H9 (cell line): ENCODE measurements around the gene SH3GL1. TPM values are rescaled to one million over a fixed set of nuclear protein-coding genes. Genes with fewer than 3 reads are reported as not detected.

Experiments
- DNase-seq: peaks from one replicate; pipeline ENCODE4 v3.0.0-alpha.2; 2017
- H2AFZ ChIP-seq: one replicate; pipeline ENCODE4 v1.6.1; 2013; ENCODE audit warnings: mild to moderate bottlenecking, low read length, control low read depth, moderate library complexity
- H2AK5ac ChIP-seq: 2 replicates; pipeline ENCODE4 v1.6.1; 2013; ENCODE audit warnings: low read length, control low read depth, mixed read lengths; ENCODE audit not compliant: insufficient read length
- H2BK120ac ChIP-seq: one replicate; pipeline ENCODE4 v1.6.1; 2013; ENCODE audit warnings: low read depth, mild to moderate bottlenecking, low read length, control low read depth, inconsistent platforms; ENCODE audit not compliant: poor library complexity, severe bottlenecking
- H2BK12ac ChIP-seq: 2 replicates; pipeline ENCODE4 v1.6.1; 2013; ENCODE audit warnings: low read length, control low read depth, mixed read lengths, low read depth; ENCODE audit not compliant: insufficient read length
- H2BK15ac ChIP-seq: 2 replicates; pipeline ENCODE4 v1.6.1; 2013; ENCODE audit warnings: low read depth, low read length, control low read depth
- H2BK20ac ChIP-seq: one replicate; pipeline ENCODE4 v1.6.1; 2013; ENCODE audit warnings: low read depth, mild to moderate bottlenecking, low read length, control low read depth, inconsistent platforms; ENCODE audit not compliant: poor library complexity, severe bottlenecking
- H2BK5ac ChIP-seq: 2 replicates; pipeline ENCODE4 v1.6.1; 2013; ENCODE audit warnings: low read length, control low read depth, mixed read lengths; ENCODE audit not compliant: insufficient read length
- H3K14ac ChIP-seq: 2 replicates; pipeline ENCODE4 v1.6.1; 2013; ENCODE audit warnings: low read length, control low read depth; ENCODE audit not compliant: insufficient read depth
- H3K18ac ChIP-seq: 2 replicates; pipeline ENCODE4 v1.6.1; 2013; ENCODE audit warnings: low read depth, mild to moderate bottlenecking, mixed read lengths, low read length, control low read depth; ENCODE audit not compliant: insufficient read length
- H3K23ac ChIP-seq: 2 replicates; pipeline ENCODE4 v1.6.1; 2013; ENCODE audit warnings: low read length, control low read depth, mixed read lengths, low read depth; ENCODE audit not compliant: insufficient read length
- H3K23me2 ChIP-seq: 2 replicates; pipeline ENCODE4 v1.6.1; 2013; ENCODE audit warnings: low read depth, mild to moderate bottlenecking, mixed read lengths, low read length, control low read depth; ENCODE audit not compliant: insufficient read length, poor library complexity, severe bottlenecking
- H3K27ac ChIP-seq: 2 replicates; pipeline ENCODE4 v1.5.1; 2013; ENCODE audit warnings: low read length, control low read depth, mixed read lengths, low read depth; ENCODE audit not compliant: insufficient read length
- H3K27me3 ChIP-seq: 2 replicates; pipeline ENCODE4 v1.6.1; 2013; ENCODE audit warnings: low read length, control low read depth, inconsistent platforms; ENCODE audit not compliant: insufficient read depth
- H3K4ac ChIP-seq: 2 replicates; pipeline ENCODE4 v1.6.1; 2013; ENCODE audit warnings: low read depth, mild to moderate bottlenecking, control low read depth, inconsistent platforms, low read length, moderate library complexity
- H3K4me1 ChIP-seq: 2 replicates; pipeline ENCODE4 v1.6.1; 2013; ENCODE audit warnings: low read length, control low read depth, inconsistent platforms; ENCODE audit not compliant: insufficient read depth
- H3K4me2 ChIP-seq: 2 replicates; pipeline ENCODE4 v1.6.1; 2013; ENCODE audit warnings: low read length, control low read depth, mixed read lengths; ENCODE audit not compliant: insufficient read length, insufficient read depth
- H3K56ac ChIP-seq: 2 replicates; pipeline ENCODE4 v1.6.1; 2013; ENCODE audit warnings: low read depth, mild to moderate bottlenecking, mixed read lengths, low read length, control low read depth; ENCODE audit not compliant: insufficient read length
- H3K79me1 ChIP-seq: 2 replicates; pipeline ENCODE4 v1.6.1; 2013; ENCODE audit warnings: low read depth, mild to moderate bottlenecking, moderate library complexity, low read length, control low read depth, inconsistent platforms; ENCODE audit not compliant: insufficient read depth, poor library complexity, severe bottlenecking
- H3K79me2 ChIP-seq: 2 replicates; pipeline ENCODE4 v1.6.1; 2013; ENCODE audit warnings: low read length, control low read depth, inconsistent platforms; ENCODE audit not compliant: insufficient read depth
- H3K9ac ChIP-seq: 2 replicates; pipeline ENCODE4 v1.6.1; 2013; ENCODE audit warnings: low read length, control low read depth, mixed read lengths; ENCODE audit not compliant: insufficient read length; ENCODE audit errors: extremely low read depth
- H3K9me3 ChIP-seq: one replicate; pipeline ENCODE4 v1.6.1; 2013; ENCODE audit warnings: low read depth, low read length, inconsistent platforms; ENCODE audit not compliant: control insufficient read depth
- H3T11ph ChIP-seq: one replicate; pipeline ENCODE4 v1.6.1; 2013; ENCODE audit warnings: mild to moderate bottlenecking, low read length, control low read depth, inconsistent platforms
- H4K20me1 ChIP-seq: one replicate; pipeline ENCODE4 v1.6.1; 2013; ENCODE audit not compliant: control insufficient read depth, insufficient read length, insufficient read depth
- H4K5ac ChIP-seq: 2 replicates; pipeline ENCODE4 v1.6.1; 2013; ENCODE audit warnings: low read depth, mild to moderate bottlenecking, mixed read lengths, low read length, control low read depth; ENCODE audit not compliant: insufficient read length
- H4K8ac ChIP-seq: replicated peaks from 2 replicates; pipeline ENCODE4 v1.6.1; 2013; ENCODE audit warnings: low read length, control low read depth, mixed read lengths, low read depth; ENCODE audit not compliant: insufficient read length
- H4K91ac ChIP-seq: 2 replicates; pipeline ENCODE4 v1.6.1; 2013; ENCODE audit warnings: low read depth, mild to moderate bottlenecking, moderate library complexity, mixed read lengths, low read length, control low read depth; ENCODE audit not compliant: insufficient read length
- H3K27ac Mint-ChIP-seq, 3 experiments: 2 replicates in 2 of 3; 3 replicates in 1 of 3; pipeline ENCODE4 v1.8.0; 2020 to 2021; ENCODE audit warnings: mixed read lengths in 3 of 3, mild to moderate bottlenecking in 1 of 3, moderate library complexity in 1 of 3
- H3K27me3 Mint-ChIP-seq: 2 replicates; pipeline ENCODE4 v1.8.0; 2021; ENCODE audit warnings: low read depth, mild to moderate bottlenecking, moderate library complexity, mixed read lengths
- H3K36me3 Mint-ChIP-seq, 3 experiments: 2 replicates in 2 of 3; 3 replicates in 1 of 3; pipeline ENCODE4 v1.8.0; 2020 to 2021; ENCODE audit warnings: low read depth in 3 of 3, mixed read lengths in 3 of 3; ENCODE audit not compliant: insufficient read depth in 1 of 3
- H3K4me1 Mint-ChIP-seq, 2 experiments: 2 replicates each; pipeline ENCODE4 v1.8.0; 2020; ENCODE audit warnings: mixed read lengths in 2 of 2
- H3K4me3 Mint-ChIP-seq, 2 experiments: 2 replicates in 1 of 2; 3 replicates in 1 of 2; pipeline ENCODE4 v1.8.0; 2020 to 2021; ENCODE audit warnings: mild to moderate bottlenecking in 2 of 2, mixed read lengths in 2 of 2, moderate library complexity in 1 of 2
- H3K9me3 Mint-ChIP-seq, 2 experiments: 2 replicates in 1 of 2; 3 replicates in 1 of 2; pipeline ENCODE4 v1.8.0; 2020; ENCODE audit warnings: mild to moderate bottlenecking in 2 of 2, mixed read lengths in 2 of 2, moderate library complexity in 1 of 2
- CTCF ChIP-seq: fragments of 200-600 bp; sonication (generic); conservative IDR thresholded peaks from 3 replicates; pipeline ENCODE4 v1.8.0; 2021; ENCODE audit warnings: antibody characterized with exemption, mild to moderate bottlenecking
- WGBS: extraction: QIAGEN DNeasy Blood & Tissue Kit; methylation state at CpG from one replicate; pipeline ENCODE4 v1.1.7; 2013; ENCODE audit warnings: missing lambda C conversion rate, low lambda C conversion rate, mixed read lengths; ENCODE audit not compliant: insufficient read length; ENCODE audit errors: extremely low coverage; 5-methylcytosine and 5-hydroxymethylcytosine counted together
- total RNA-seq: library from RNA; stranded (reverse); gene quantifications from 2 replicates; pipeline ENCODE4 v1.2.1, GENCODE V29; 2021

The SH3GL1 gene
- total RNA-seq, 1 experiment from 2014 or later, result 85.5 TPM

DNA sequence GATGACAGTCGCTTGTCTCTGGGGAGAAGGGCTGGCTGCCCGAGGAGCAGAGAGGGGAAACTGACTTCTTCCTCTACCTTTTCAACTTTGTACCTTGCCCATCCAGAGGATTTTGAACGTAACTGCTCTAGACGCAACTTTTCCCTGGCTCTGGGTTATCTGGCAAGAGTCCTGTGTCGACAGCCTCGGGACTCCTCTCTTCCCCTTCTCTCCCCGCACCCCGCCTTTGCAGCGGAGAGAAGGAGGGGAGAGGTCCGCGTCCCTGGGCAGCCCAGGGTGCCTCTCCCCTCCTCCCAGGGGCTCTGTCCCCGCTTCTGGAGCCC is 574 bp downstream of the SH3GL1 start:
- Histone ChIP-seq H3K4ac (no peak overlapping the region), H2BK12ac (no peak overlapping the region), H2BK5ac (no peak overlapping the region), H3K9me3 (no peaks in the 10 kb centered on the region), H3K23ac (no peak overlapping the region), H2BK120ac (no peak overlapping the region), H4K5ac (no peak overlapping the region), H4K20me1 (no peaks in the 10 kb centered on the region), H3K14ac (no peak overlapping the region), H4K91ac (no peak overlapping the region), H3K18ac (no peak overlapping the region), H3K4me1 (no peaks in the 10 kb centered on the region; the same call in 1 of the 2 replicates), H4K8ac (no peak overlapping the region), H2AK5ac (no peak overlapping the region), H3K9ac (peak overlapping the region; percentile 72), H3K4me2 (peak overlapping the region; percentile 93), H3K56ac (no peak overlapping the region), H3K27me3 (no peaks in the 10 kb centered on the region), H2AFZ (no peak overlapping the region), H3K23me2 (peaks cover 9% of the 10 kb centered on the region), H3T11ph (no peak overlapping the region), H3K79me2 (peaks cover 35% of the 10 kb centered on the region), H2BK20ac (no peak overlapping the region), H3K27ac (no peak overlapping the region), H3K79me1 (peaks cover 12% of the 10 kb centered on the region), H2BK15ac (no peak overlapping the region)
- peak overlapping the region in 1 of 3 experiments; percentile 75; a peak in 2 of 7 replicates for H3K27ac Mint-ChIP-seq
- H3K36me3 Mint-ChIP-seq, result peaks cover 14 to 36% (median 34%) of the 10 kb centered on the region in 3 experiments; a peak in 6 of 7 replicates
- H3K4me1 Mint-ChIP-seq, result peaks cover 47 to 50% of the 10 kb centered on the region in 2 experiments
- H3K4me3 Mint-ChIP-seq, result peak overlapping the region; percentile 81 to 89
- no CpG with 5 or more reads among the region's 12 CpGs for WGBS
- no peak for TF ChIP-seq CTCF
- DNase-seq, result no peak
- no peaks in the 10 kb centered on the region for H3K27me3 Mint-ChIP-seq
- no peaks in the 10 kb centered on the region for H3K9me3 Mint-ChIP-seq
